DND-41 (cell line): ENCODE data around the gene RPS3.

Experiments
- ATAC-seq: fragments of 200-7000 bp; cut with Tn5 transposase; 3 replicates; pipeline ENCODE4 v1.9.1; 2021; ENCODE audit warnings: low read depth; ENCODE audit not compliant: insufficient read depth
- DNase-seq: peaks from one replicate; pipeline ENCODE4 v3.0.0-alpha.2; 2020
- H2AFZ ChIP-seq: 2 replicates; pipeline ENCODE4 v1.6.0; 2012; ENCODE audit warnings: low read depth, low read length
- H3K27ac ChIP-seq: 2 replicates; pipeline ENCODE4 v1.5.1; 2012; ENCODE audit warnings: low read length, inconsistent platforms
- H3K27me3 ChIP-seq: fragments of 200-600 bp; sonication (generic); 2 replicates; pipeline ENCODE4 v1.6.0; 2012; ENCODE audit warnings: low read length, mild to moderate bottlenecking, inconsistent platforms; ENCODE audit not compliant: insufficient read depth, poor library complexity
- H3K36me3 ChIP-seq: 2 replicates; pipeline ENCODE4 v1.5.1; 2012; ENCODE audit warnings: low read length, inconsistent platforms; ENCODE audit not compliant: insufficient read depth
- H3K4me1 ChIP-seq: 2 replicates; pipeline ENCODE4 v1.5.1; 2012; ENCODE audit warnings: mild to moderate bottlenecking, low read length; ENCODE audit not compliant: insufficient read depth
- H3K4me2 ChIP-seq: 2 replicates; pipeline ENCODE4 v1.6.0; 2012; ENCODE audit warnings: mild to moderate bottlenecking, moderate library complexity, low read length, inconsistent platforms; ENCODE audit not compliant: insufficient read depth
- H3K4me3 ChIP-seq, 2 experiments: fragments of 200-600 bp in 1 of 2; shearing (Covaris generic) in 1 of 2; 2 replicates each; pipeline ENCODE4 v1.5.1; 2012 to 2016; ENCODE audit warnings: inconsistent platforms in 2 of 2, low read length in 2 of 2, mild to moderate bottlenecking in 2 of 2, low read depth in 1 of 2, moderate library complexity in 1 of 2
- H3K79me2 ChIP-seq: 2 replicates; pipeline ENCODE4 v1.6.0; 2012; ENCODE audit warnings: low read length, inconsistent platforms; ENCODE audit not compliant: insufficient read depth
- H3K9ac ChIP-seq: 2 replicates; pipeline ENCODE4 v1.6.0; 2012; ENCODE audit warnings: low read depth, mild to moderate bottlenecking, inconsistent platforms, low read length, moderate library complexity
- H3K9me3 ChIP-seq: 2 replicates; pipeline ENCODE4 v1.5.1; 2012; ENCODE audit warnings: low read length, moderate library complexity, mild to moderate bottlenecking, inconsistent platforms; ENCODE audit not compliant: insufficient read depth, severe bottlenecking
- H4K20me1 ChIP-seq: 2 replicates; pipeline ENCODE4 v1.6.0; 2012; ENCODE audit warnings: low read length; ENCODE audit not compliant: insufficient read depth
- CTCF ChIP-seq: IDR thresholded peaks from 2 replicates; pipeline ENCODE4 v1.5.1; 2012; ENCODE audit warnings: borderline replicate concordance, low read length, moderate library complexity, mild to moderate bottlenecking; ENCODE audit not compliant: poor library complexity, severe bottlenecking; ENCODE audit errors: extremely low read depth
- EZH2 ChIP-seq: IDR thresholded peaks from 3 replicates; pipeline ENCODE4 v1.6.1; 2012; ENCODE audit warnings: borderline replicate concordance, low read depth, mild to moderate bottlenecking, moderate library complexity, low read length, inconsistent platforms; ENCODE audit not compliant: severe bottlenecking

The RPS3 gene

DNA sequence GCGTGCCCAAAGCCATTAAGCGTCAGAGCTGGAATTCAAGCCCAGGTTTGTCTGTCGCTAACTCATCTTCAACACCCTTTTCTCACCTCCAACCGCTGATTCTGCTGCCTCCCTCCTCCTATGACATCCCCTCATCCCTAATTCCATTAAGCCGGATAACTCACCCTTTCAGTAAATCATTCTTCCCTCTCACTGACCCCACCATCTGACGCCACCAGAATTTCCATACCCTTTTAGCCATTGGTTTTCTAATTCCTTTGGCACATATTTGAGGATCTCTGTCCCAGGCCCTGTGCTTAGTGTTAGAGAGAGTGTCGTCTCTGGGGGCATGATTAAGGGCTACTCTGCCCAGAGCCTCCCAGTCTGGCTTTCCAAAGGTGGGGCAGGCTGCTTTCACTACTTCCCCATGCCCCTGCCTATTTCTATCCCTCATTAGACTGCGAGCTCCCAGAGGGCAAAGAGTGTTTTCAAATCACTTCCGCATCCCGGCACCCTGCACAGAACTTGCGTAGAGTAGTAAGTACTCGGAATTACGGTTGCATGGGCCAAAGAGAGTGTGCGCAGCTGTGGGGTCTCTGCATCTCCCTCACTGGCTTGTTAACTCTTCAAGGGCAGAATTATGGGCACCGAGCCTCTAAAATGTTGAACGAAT lies 29.8 kb downstream of the RPS3 start:
- no peak for DNase-seq
- ATAC-seq, result no peak
- no peaks in the 10 kb centered on the region for H3K79me2 ChIP-seq
- no peak overlapping the region for H3K4me2 ChIP-seq
- H3K4me1 ChIP-seq, result no peaks in the 10 kb centered on the region
- H3K36me3 ChIP-seq, result no peaks in the 10 kb centered on the region
- no peak overlapping the region for H2AFZ ChIP-seq
- no peaks in the 10 kb centered on the region for H3K9me3 ChIP-seq
- H3K27me3 ChIP-seq, result no peaks in the 10 kb centered on the region
- H4K20me1 ChIP-seq, result no peaks in the 10 kb centered on the region
- TF ChIP-seq EZH2 (no peak), CTCF (no peak)
- no peak overlapping the region for H3K9ac ChIP-seq
- H3K4me3 ChIP-seq, result no peak overlapping the region
- no peak overlapping the region for H3K27ac ChIP-seq

DNA sequence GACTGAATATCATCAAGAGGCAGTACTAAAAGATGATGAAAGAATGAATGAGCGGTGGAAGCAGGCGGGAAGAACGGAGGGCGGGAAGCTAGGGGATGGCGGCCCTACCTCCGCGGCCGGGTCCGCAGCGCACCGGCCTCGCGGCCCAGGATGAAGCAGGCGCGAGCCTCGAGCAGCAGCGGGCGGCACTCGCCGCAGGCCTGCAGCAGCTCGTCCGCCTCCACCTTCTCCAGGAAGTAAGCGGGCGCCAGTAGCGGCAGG lies 30.3 kb downstream of the RPS3 start:
- Histone ChIP-seq H3K4me3 (no peak overlapping the region), H3K4me2 (no peak overlapping the region)

DNA sequence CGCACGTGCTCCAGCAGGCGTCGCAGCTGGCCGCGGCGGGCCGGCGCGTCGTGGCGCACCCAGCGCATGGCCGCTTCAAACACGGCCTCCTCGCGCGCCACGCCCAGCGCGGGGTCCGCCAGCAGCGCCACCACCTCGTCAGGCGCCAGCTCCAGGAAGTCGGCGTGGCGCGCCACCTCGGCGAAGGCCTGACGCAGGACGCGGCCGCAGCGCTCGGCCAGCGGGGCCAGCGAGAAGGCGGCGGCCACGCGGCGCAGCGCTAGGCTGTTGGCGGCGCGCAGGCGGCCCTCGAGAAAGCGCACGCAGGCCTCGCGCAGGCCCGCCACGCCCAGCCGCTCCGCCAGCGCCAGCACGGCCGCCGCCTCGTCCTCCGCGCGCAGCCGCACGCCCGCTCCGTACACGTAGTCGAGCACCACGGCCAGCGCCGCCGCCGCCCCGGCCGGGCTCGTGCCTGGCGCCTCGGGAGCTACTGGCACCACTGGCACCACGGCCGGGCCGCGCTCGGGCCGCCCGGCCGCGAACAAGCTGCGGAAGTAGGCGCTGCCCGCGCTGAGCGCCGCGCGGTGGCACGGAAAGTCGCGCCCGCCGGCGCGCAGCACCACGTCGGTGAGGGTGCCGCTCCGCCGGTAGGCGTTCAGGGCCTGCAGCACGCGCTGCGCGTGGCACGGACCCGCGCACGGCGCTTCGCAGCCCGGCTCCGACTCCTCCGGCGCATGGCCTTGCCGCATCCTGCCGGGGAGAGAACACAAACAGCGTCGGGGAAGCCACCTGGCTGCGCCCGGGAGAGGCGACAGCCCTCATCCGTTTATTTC lies 30.8 kb downstream of the RPS3 start:
- Histone ChIP-seq H3K79me2 (no peaks in the 10 kb centered on the region), H3K9ac (no peak overlapping the region), H2AFZ (no peak overlapping the region), H3K27ac (no peak overlapping the region), H3K4me2 (no peak overlapping the region), H3K9me3 (no peaks in the 10 kb centered on the region), H4K20me1 (no peaks in the 10 kb centered on the region), H3K4me3 (no peak overlapping the region), H3K27me3 (no peaks in the 10 kb centered on the region), H3K4me1 (no peaks in the 10 kb centered on the region), H3K36me3 (no peaks in the 10 kb centered on the region)
- TF ChIP-seq CTCF (no peak), EZH2 (no peak)
- ATAC-seq, result no peak
- DNase-seq, result no peak

More for the DNA sequence above, 30.3 kb downstream of the RPS3 start:
- H3K27ac ChIP-seq, result no peak overlapping the region
- no peaks in the 10 kb centered on the region for H4K20me1 ChIP-seq
- H3K36me3 ChIP-seq, result no peaks in the 10 kb centered on the region
- no peak overlapping the region for H3K9ac ChIP-seq
- no peaks in the 10 kb centered on the region for H3K79me2 ChIP-seq
- H3K9me3 ChIP-seq, result no peaks in the 10 kb centered on the region
- no peak for DNase-seq
- no peak overlapping the region for H2AFZ ChIP-seq
- no peak for TF ChIP-seq CTCF
- TF ChIP-seq EZH2, result no peak
- ATAC-seq, result no peak
- no peaks in the 10 kb centered on the region for H3K27me3 ChIP-seq
- no peaks in the 10 kb centered on the region for H3K4me1 ChIP-seq
